Activated CD4-positive, alpha-beta T cell treated with anti-CD3 and anti-CD28 coated beads for 36 hours (primary cell): Measurements from ENCODE around the gene GSTM3. TPM values are rescaled to one million over a fixed set of nuclear protein-coding genes. Genes with fewer than 3 reads are reported as not detected.
"Not testable (repeated sequence)": the region's sequence is repeated elsewhere in the genome, so short reads cannot be mapped to it uniquely, and the experiment has no call there.

Experiments
- ATAC-seq: fragments of 200-7000 bp; cut with Tn5 transposase; one replicate; pipeline ENCODE4 v1.10.0; 2021; ENCODE audit warnings: mild to moderate bottlenecking, moderate library complexity
- CTCF ChIA-PET: fragments of 350-600 bp; sonication (Branson Sonifier 250); formaldehyde crosslinking; loops from one replicate; lab custom pipeline; 2021; ENCODE audit warnings: antibody characterized with exemption; lab: Charles Lee
- POLR2A ChIA-PET: fragments of 350-600 bp; sonication (Branson Sonifier 250); formaldehyde crosslinking; loops from one replicate; lab custom pipeline; 2021; ENCODE audit warnings: antibody characterized with exemption, inconsistent platforms; lab: Charles Lee
- DNase-seq: peaks from one replicate; pipeline ENCODE4 v3.0.0-alpha.2; 2020
- H3K27ac Mint-ChIP-seq: one replicate; pipeline ENCODE4 v1.8.0; 2021; ENCODE audit warnings: mixed read lengths
- H3K27me3 Mint-ChIP-seq: one replicate; pipeline ENCODE4 v1.8.0; 2021; ENCODE audit warnings: mixed read lengths
- H3K36me3 Mint-ChIP-seq: one replicate; pipeline ENCODE4 v1.8.0; 2021; ENCODE audit warnings: low read depth, mixed read lengths
- H3K4me1 Mint-ChIP-seq: one replicate; pipeline ENCODE4 v1.8.0; 2021; ENCODE audit warnings: mixed read lengths
- H3K4me3 Mint-ChIP-seq: one replicate; pipeline ENCODE4 v1.8.0; 2021; ENCODE audit warnings: mild to moderate bottlenecking, moderate library complexity, mixed read lengths
- H3K9me3 Mint-ChIP-seq: one replicate; pipeline ENCODE4 v1.8.0; 2021; ENCODE audit warnings: low read depth, mixed read lengths
- intact Hi-C, 2 experiments: fragments of 100-400 bp; cut with DNase I in 1 of 2; cut with micrococcal nuclease in 1 of 2; formaldehyde crosslinking; loops; one replicate each; pipeline versions ENCODE4 v1.14.2 to v1.15.1; 2022 to 2024; cut with DNase I, micrococcal nuclease
- total RNA-seq, 2 experiments: library from RNA; stranded (reverse); gene quantifications; one replicate each; pipeline ENCODE4 v1.2.3, GENCODE V29; 2021

The GSTM3 gene
- total RNA-seq, 2 experiments from 2014 or later = 47.6 to 49.1 TPM

GRCh38 chr1:109760581-109761226 lies 19.9 kb upstream of the GSTM3 start:
- intact Hi-C loops = no loop called here
- CTCF ChIA-PET = interaction anchor here (0.5 kb wide), 1 partner anchor 201 kb away, joined by 3 read pairs; no protein-coding TSS in a partner anchor
- H3K36me3 Mint-ChIP-seq = no peaks in the 10 kb centered on the region
- no peaks in the 10 kb centered on the region for H3K27me3 Mint-ChIP-seq
- H3K27ac Mint-ChIP-seq = no peak overlapping the region
- POLR2A ChIA-PET = no interaction called here
- ATAC-seq (no peak), DNase-seq (peak; percentile 2)
- no peak overlapping the region for H3K4me3 Mint-ChIP-seq
- H3K9me3 Mint-ChIP-seq = no peaks in the 10 kb centered on the region
- H3K4me1 Mint-ChIP-seq = no peaks in the 10 kb centered on the region

GRCh38 chr1:109759513-109760334 lies 18.9 kb upstream of the GSTM3 start:
- Mint-ChIP-seq H3K4me3 (no peak overlapping the region), H3K36me3 (no peaks in the 10 kb centered on the region), H3K4me1 (no peaks in the 10 kb centered on the region), H3K9me3 (no peaks in the 10 kb centered on the region), H3K27me3 (no peaks in the 10 kb centered on the region), H3K27ac (no peak overlapping the region)
- DNase-seq (no peak), ATAC-seq (no peak)
- CTCF ChIA-PET = interaction anchor here (0.5 to 0.9 kb wide), 2 partner anchors 11 to 202 kb away, joined by 3 read pairs; no protein-coding TSS in a partner anchor
- intact Hi-C loops = no loop called here
- POLR2A ChIA-PET = no interaction called here

GRCh38 chr1:109757936-109758786 lies 17.3 kb upstream of the GSTM3 start:
- DNase-seq = no peak
- intact Hi-C loops = no loop called here
- POLR2A ChIA-PET = no interaction called here
- no peak for ATAC-seq
- Mint-ChIP-seq H3K27ac (no peak overlapping the region), H3K36me3 (no peaks in the 10 kb centered on the region), H3K9me3 (no peaks in the 10 kb centered on the region), H3K4me1 (no peaks in the 10 kb centered on the region), H3K4me3 (no peak overlapping the region), H3K27me3 (no peaks in the 10 kb centered on the region)
- CTCF ChIA-PET = no interaction called here

GRCh38 chr1:109756848-109757521 lies 16.1 kb upstream of the GSTM3 start:
- Mint-ChIP-seq H3K4me3 (no peak overlapping the region), H3K9me3 (no peaks in the 10 kb centered on the region), H3K27me3 (peaks cover 4% of the 10 kb centered on the region), H3K36me3 (no peaks in the 10 kb centered on the region), H3K27ac (no peak overlapping the region), H3K4me1 (no peaks in the 10 kb centered on the region)
- CTCF ChIA-PET = interaction anchor here (0.6 to 2.6 kb wide), 4 partner anchors 16 to 715 kb away, joined by 3 to 11 read pairs (median 4); no protein-coding TSS in a partner anchor
- no peak for ATAC-seq
- intact Hi-C loops = no loop called here
- DNase-seq = no peak
- POLR2A ChIA-PET = no interaction called here

GRCh38 chr1:109756325-109756724 lies 15.5 kb upstream of the GSTM3 start:
- intact Hi-C loops, H3K27me3 Mint-ChIP-seq, DNase-seq, ATAC-seq, H3K4me1 Mint-ChIP-seq, H3K4me3 Mint-ChIP-seq, POLR2A ChIA-PET, H3K36me3 Mint-ChIP-seq, H3K27ac Mint-ChIP-seq, H3K9me3 Mint-ChIP-seq: not testable (repeated sequence)
- CTCF ChIA-PET = interaction anchor here (0.9 to 2.6 kb wide), 3 partner anchors 17 to 228 kb away, joined by 3 to 11 read pairs (median 4); partner anchors contain the start of gene AHCYL1

GRCh38 chr1:109754738-109755137 lies 13.9 kb upstream of the GSTM3 start:
- POLR2A ChIA-PET = interaction anchor here (0.6 kb wide), 1 partner anchor 177 kb away, joined by 3 read pairs; no protein-coding TSS in a partner anchor

GRCh38 chr1:109751531-109752260 lies 10.9 kb upstream of the GSTM3 start:
- no peak overlapping the region for H3K27ac Mint-ChIP-seq
- ChIA-PET POLR2A (no interaction called here), CTCF (interaction anchor here (0.6 to 2.9 kb wide), 2 partner anchors 111 to 232 kb away, joined by 4 to 17 read pairs; partner anchors contain the start of gene AHCYL1)
- no peak for DNase-seq
- H3K36me3 Mint-ChIP-seq = no peaks in the 10 kb centered on the region
- H3K27me3 Mint-ChIP-seq = peaks cover 16% of the 10 kb centered on the region
- H3K4me3 Mint-ChIP-seq = no peak overlapping the region
- no peaks in the 10 kb centered on the region for H3K9me3 Mint-ChIP-seq
- no peaks in the 10 kb centered on the region for H3K4me1 Mint-ChIP-seq
- intact Hi-C loops = no loop called here
- ATAC-seq = no peak

More at GRCh38 chr1:109754738-109755137, 13.9 kb upstream of the GSTM3 start:
- no peaks in the 10 kb centered on the region for H3K36me3 Mint-ChIP-seq
- ATAC-seq = no peak
- no peak for DNase-seq
- intact Hi-C loops = no loop called here
- no peak overlapping the region for H3K27ac Mint-ChIP-seq
- peaks cover 4% of the 10 kb centered on the region for H3K27me3 Mint-ChIP-seq
- no peaks in the 10 kb centered on the region for H3K9me3 Mint-ChIP-seq
- no peaks in the 10 kb centered on the region for H3K4me1 Mint-ChIP-seq
- no peak overlapping the region for H3K4me3 Mint-ChIP-seq
- CTCF ChIA-PET = interaction anchor here (0.7 to 2.6 kb wide), 5 partner anchors 18 to 230 kb away, joined by 3 to 11 read pairs (median 5); partner anchors contain the start of gene AHCYL1

- intact Hi-C loops = no loop called here
- ChIA-PET POLR2A (no interaction called here), CTCF (interaction anchor here (0.7 to 2.9 kb wide), 3 partner anchors 111 to 209 kb away, joined by 3 to 17 read pairs (median 3); no protein-coding TSS in a partner anchor)
- DNase-seq (no peak), ATAC-seq (no peak)
- H3K27me3 Mint-ChIP-seq = peaks cover 16% of the 10 kb centered on the region
- H3K4me3 Mint-ChIP-seq = no peak overlapping the region
- no peaks in the 10 kb centered on the region for H3K9me3 Mint-ChIP-seq
- no peaks in the 10 kb centered on the region for H3K36me3 Mint-ChIP-seq
- no peaks in the 10 kb centered on the region for H3K4me1 Mint-ChIP-seq
- no peak overlapping the region for H3K27ac Mint-ChIP-seq
These were observed 10.1 kb upstream of the GSTM3 start for GRCh38 chr1:109750920-109751319.

GRCh38 chr1:109750241-109750882 lies 9.5 kb upstream of the GSTM3 start:
- Mint-ChIP-seq H3K9me3 (no peaks in the 10 kb centered on the region), H3K4me1 (no peaks in the 10 kb centered on the region), H3K27me3 (peaks cover 16% of the 10 kb centered on the region), H3K27ac (no peak overlapping the region), H3K36me3 (no peaks in the 10 kb centered on the region), H3K4me3 (no peak overlapping the region)
- intact Hi-C loops = no loop called here
- ChIA-PET CTCF (interaction anchor here (0.7 to 2.9 kb wide), 4 partner anchors 11 to 210 kb away, joined by 3 to 17 read pairs (median 4); no protein-coding TSS in a partner anchor), POLR2A (interaction anchor here (0.6 kb wide), 1 partner anchor 281 kb away, joined by 6 read pairs; no protein-coding TSS in a partner anchor)
- no peak for DNase-seq
- no peak for ATAC-seq
